BLaER1 treated with 17β-estradiol and CSF1 and Interleukin-3, amounts not matched to agents 10 nM and 100 nM (cell line): Measurements from ENCODE around the gene SF3A2.

ENCODE experiments used
- H3K27ac ChIP-seq, 11 experiments: shearing (Covaris generic); formaldehyde crosslinking; 2 replicates each; pipeline ENCODE4 v1.8.1; 2022
- H3K27me3 ChIP-seq, 11 experiments: shearing (Covaris generic); formaldehyde crosslinking; 2 replicates each; pipeline ENCODE4 v1.8.1; 2022
- H3K36me3 ChIP-seq, 11 experiments: shearing (Covaris generic); formaldehyde crosslinking; 2 replicates each; pipeline ENCODE4 v1.8.1; 2022
- H3K4me1 ChIP-seq, 10 experiments: shearing (Covaris generic); formaldehyde crosslinking; 2 replicates each; pipeline ENCODE4 v1.8.1; 2022
- H3K4me2 ChIP-seq, 11 experiments: shearing (Covaris generic); formaldehyde crosslinking; 2 replicates each; pipeline ENCODE4 v1.8.1; 2022
- H3K4me3 ChIP-seq, 10 experiments: shearing (Covaris generic); formaldehyde crosslinking; 2 replicates each; pipeline ENCODE4 v1.8.1; 2022
- H3K9ac ChIP-seq, 11 experiments: shearing (Covaris generic); formaldehyde crosslinking; 2 replicates each; pipeline ENCODE4 v1.8.1; 2022
- H3K9me3 ChIP-seq, 11 experiments: shearing (Covaris generic); formaldehyde crosslinking; replicated peaks in 1 of 11; 2 replicates each; pipeline ENCODE4 v1.8.1; 2022
- H4K20me1 ChIP-seq, 11 experiments: shearing (Covaris generic); formaldehyde crosslinking; 2 replicates each; pipeline ENCODE4 v1.8.1; 2022
- Cebpa-rat ChIP-seq, 11 experiments: shearing (Covaris generic); IDR thresholded peaks; 2 replicates each; pipeline ENCODE4 v1.8.1; 2022

Gene SF3A2

DNA sequence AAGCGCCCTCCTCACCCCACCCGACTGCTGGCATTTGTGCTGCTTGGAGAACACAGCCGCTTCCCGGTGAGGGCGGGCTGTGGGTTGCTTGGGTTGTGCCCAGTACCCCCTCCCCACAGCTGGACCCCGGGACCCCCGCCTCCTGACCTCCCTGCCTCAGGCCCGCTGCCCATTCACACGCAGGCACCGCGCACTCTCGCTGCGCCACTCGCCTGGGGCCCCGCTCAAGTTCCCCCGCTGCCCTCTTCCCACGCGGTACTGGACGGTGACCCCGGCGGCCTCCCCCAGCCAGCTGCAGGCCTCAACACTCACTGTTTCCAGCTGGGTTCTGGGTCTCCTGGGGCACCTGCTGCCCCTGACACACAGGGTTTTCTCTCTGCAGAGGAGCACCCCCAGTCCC is 16.9 kb upstream of the SF3A2 start:
- Histone ChIP-seq H3K9me3 (no peaks in the 10 kb centered on the region), H3K36me3 (peaks cover 54 to 83% (median 74%) of the 10 kb centered on the region in 11 experiments), H4K20me1 (peaks cover 91 to 100% (median 97%) of the 10 kb centered on the region in 11 experiments), H3K4me3 (peak overlapping the region in 1 of 10 experiments; percentile 21; a peak in 2 of 20 replicates), H3K9ac (peak overlapping the region in 8 of 11 experiments; percentile 1 to 74 (median 60); a peak in 13 of 22 replicates), H3K4me2 (peak overlapping the region; percentile 80 to 94 (median 88)), H3K4me1 (peaks cover 68 to 97% (median 90%) of the 10 kb centered on the region in 10 experiments), H3K27ac (peak overlapping the region in 5 of 11 experiments; percentile 3 to 79 (median 73); a peak in 7 of 22 replicates), H3K27me3 (peaks cover 0 to 12% (median 0%) of the 10 kb centered on the region in 11 experiments; a peak in 1 of 22 replicates)
- TF ChIP-seq Cebpa-rat (IDR thresholded peaks at IDR 0.05) = no peak

DNA sequence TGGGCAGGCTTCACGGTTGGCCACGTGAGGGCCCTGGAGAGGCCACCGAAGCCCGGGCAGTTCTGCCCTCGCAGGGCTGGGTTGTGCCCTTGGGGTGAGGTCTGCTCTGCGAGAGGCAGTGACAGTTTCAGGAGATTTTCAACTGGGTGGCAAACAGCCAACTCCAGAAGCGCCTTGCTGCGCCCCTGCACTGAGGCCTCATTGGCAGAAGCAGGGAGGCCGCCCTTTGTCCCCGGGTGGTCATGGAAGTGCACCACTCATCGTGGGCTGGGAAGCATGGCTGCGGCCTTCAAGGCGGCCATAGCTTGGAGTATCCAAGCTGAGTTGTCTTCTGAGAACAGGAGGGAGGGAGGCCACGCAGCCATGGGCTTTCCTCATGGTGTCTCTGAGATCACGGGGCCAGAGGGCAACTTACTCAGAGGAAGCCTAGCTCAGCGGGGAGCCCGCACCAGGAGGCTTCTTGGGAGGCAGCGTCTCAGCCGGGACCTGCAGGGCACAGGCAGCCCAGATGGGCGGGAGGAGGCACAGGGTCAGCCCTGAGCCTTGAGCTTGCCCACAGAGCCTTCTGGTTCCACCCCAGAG is 15.3 kb upstream of the SF3A2 start:
- peaks cover 57 to 83% (median 74%) of the 10 kb centered on the region in 11 experiments for H3K36me3 ChIP-seq

DNA sequence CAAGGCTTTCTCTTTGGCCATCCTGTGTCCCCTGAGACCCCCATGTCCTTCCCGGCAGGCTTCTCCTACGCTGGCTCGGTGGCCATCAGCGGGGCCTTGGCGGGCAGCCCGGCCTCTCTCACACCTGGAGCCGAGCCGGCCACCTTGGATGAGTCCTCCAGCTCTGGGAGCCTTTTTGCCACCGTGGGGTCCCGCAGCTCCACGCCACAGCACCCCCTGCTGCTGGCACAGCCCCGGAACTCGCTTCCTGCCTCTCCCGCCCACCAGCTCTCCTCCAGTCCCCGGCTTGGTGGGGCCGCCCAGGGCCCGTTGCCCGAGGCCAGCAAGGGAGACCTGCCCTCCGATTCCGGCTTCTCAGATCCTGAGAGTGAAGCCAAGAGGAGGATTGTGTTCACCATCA is 14.7 kb upstream of the SF3A2 start:
- H3K27me3 ChIP-seq = peaks cover 0 to 12% (median 0%) of the 10 kb centered on the region in 11 experiments; a peak in 1 of 22 replicates
- H3K27ac ChIP-seq = peak overlapping the region in 9 of 11 experiments; percentile 36 to 79 (median 68); a peak in 15 of 22 replicates
- H3K4me3 ChIP-seq = peak overlapping the region in 3 of 10 experiments; percentile 5 to 24 (median 11); a peak in 6 of 20 replicates
- H3K4me1 ChIP-seq = peaks cover 53 to 97% (median 90%) of the 10 kb centered on the region in 10 experiments
- H3K9me3 ChIP-seq = no peaks in the 10 kb centered on the region
- peaks cover 91 to 100% (median 97%) of the 10 kb centered on the region in 11 experiments for H4K20me1 ChIP-seq
- TF ChIP-seq Cebpa-rat (IDR thresholded peaks at IDR 0.05) = no peak
- H3K4me2 ChIP-seq = peak overlapping the region; percentile 80 to 94 (median 88)
- H3K9ac ChIP-seq = peak overlapping the region in 10 of 11 experiments; percentile 23 to 74 (median 54); a peak in 17 of 22 replicates
- H3K36me3 ChIP-seq = peaks cover 57 to 83% (median 74%) of the 10 kb centered on the region in 11 experiments

More for the DNA sequence above, 15.3 kb upstream of the SF3A2 start:
- Histone ChIP-seq H4K20me1 (peaks cover 90 to 100% (median 97%) of the 10 kb centered on the region in 11 experiments), H3K9ac (peak overlapping the region in 10 of 11 experiments; percentile 23 to 74 (median 54); a peak in 17 of 22 replicates), H3K27me3 (peaks cover 0 to 12% (median 0%) of the 10 kb centered on the region in 11 experiments; a peak in 1 of 22 replicates), H3K4me2 (peak overlapping the region; percentile 80 to 94 (median 88)), H3K9me3 (no peaks in the 10 kb centered on the region), H3K27ac (peak overlapping the region in 9 of 11 experiments; percentile 36 to 79 (median 68); a peak in 16 of 22 replicates), H3K4me3 (peak overlapping the region in 3 of 10 experiments; percentile 5 to 24 (median 11); a peak in 5 of 20 replicates), H3K4me1 (peaks cover 53 to 97% (median 89%) of the 10 kb centered on the region in 10 experiments)
- no peak for TF ChIP-seq Cebpa-rat (IDR thresholded peaks at IDR 0.05)

DNA sequence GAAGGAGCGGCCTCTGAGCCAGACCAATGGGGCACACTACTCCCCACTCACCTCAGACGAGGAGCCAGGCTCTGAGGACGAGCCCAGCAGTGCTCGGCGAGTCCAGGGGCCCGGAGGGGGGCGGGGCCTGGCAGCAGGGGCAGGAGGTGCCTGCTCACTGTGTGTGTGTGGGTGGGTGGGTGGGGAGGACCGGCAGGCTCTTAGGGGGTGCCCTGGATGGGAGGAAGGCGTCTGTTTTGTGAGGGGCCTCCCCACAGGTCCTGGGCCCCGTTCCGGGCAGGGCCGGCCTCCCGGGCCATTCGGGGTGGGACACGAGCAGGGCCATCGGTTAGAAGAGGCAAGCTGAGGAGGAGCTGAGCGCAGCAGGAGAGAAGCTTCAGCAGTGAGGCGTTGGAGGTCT is 13.2 kb upstream of the SF3A2 start:
- H3K4me3 ChIP-seq = 0 out of 20 replicates have a peak overlapping the region, but pooled peaks of 1 of the 10 experiments have one; percentile 7
- H3K36me3 ChIP-seq = peaks cover 53 to 78% (median 67%) of the 10 kb centered on the region in 11 experiments
- no peak for TF ChIP-seq Cebpa-rat (IDR thresholded peaks at IDR 0.05)
- peaks cover 88 to 100% (median 96%) of the 10 kb centered on the region in 11 experiments for H4K20me1 ChIP-seq
- H3K4me1 ChIP-seq = peaks cover 65 to 100% (median 98%) of the 10 kb centered on the region in 10 experiments
- peak overlapping the region; percentile 80 to 94 (median 88) for H3K4me2 ChIP-seq
- peak overlapping the region in 8 of 11 experiments; percentile 36 to 74 (median 60); a peak in 14 of 22 replicates for H3K9ac ChIP-seq
- H3K9me3 ChIP-seq = no peaks in the 10 kb centered on the region
- peaks cover 0 to 12% (median 0%) of the 10 kb centered on the region in 11 experiments; a peak in 1 of 22 replicates for H3K27me3 ChIP-seq
- H3K27ac ChIP-seq = peak overlapping the region in 8 of 11 experiments; percentile 53 to 79 (median 70); a peak in 15 of 22 replicates

DNA sequence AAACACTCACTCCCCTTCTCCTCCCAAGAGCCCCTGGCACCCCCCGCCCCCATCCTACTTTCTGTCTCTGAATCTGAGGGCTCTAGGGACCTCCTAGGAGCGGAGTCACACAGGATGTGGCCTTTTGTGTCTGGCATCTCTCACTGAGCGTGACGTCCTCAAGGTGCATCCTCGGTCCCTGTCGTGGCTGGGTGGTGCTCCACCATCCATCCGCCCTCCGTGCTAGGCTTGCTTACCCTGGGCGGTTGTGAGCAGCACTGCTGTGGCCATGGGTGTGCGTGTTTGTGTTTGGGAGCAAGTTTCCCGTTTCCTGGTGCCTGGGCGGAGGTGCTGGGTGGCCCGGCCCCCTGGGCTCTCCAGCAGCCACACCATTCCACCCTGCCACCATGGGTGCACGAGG is 12.7 kb upstream of the SF3A2 start:
- peak overlapping the region in 8 of 11 experiments; percentile 22 to 74 (median 58); a peak in 14 of 22 replicates for H3K9ac ChIP-seq
- H3K27ac ChIP-seq = peak overlapping the region in 8 of 11 experiments; percentile 44 to 79 (median 70); a peak in 18 of 22 replicates
- peak overlapping the region; percentile 46 to 94 (median 81) for H3K4me2 ChIP-seq
- peaks cover 0 to 12% (median 0%) of the 10 kb centered on the region in 11 experiments; a peak in 1 of 22 replicates for H3K27me3 ChIP-seq
- peaks cover 66 to 100% (median 99%) of the 10 kb centered on the region in 10 experiments for H3K4me1 ChIP-seq
- peaks cover 58 to 79% (median 68%) of the 10 kb centered on the region in 11 experiments for H3K36me3 ChIP-seq
- peaks cover 89 to 100% (median 97%) of the 10 kb centered on the region in 11 experiments for H4K20me1 ChIP-seq
- H3K4me3 ChIP-seq = no peak overlapping the region
- H3K9me3 ChIP-seq = no peaks in the 10 kb centered on the region
- no peak for TF ChIP-seq Cebpa-rat (IDR thresholded peaks at IDR 0.05)

DNA sequence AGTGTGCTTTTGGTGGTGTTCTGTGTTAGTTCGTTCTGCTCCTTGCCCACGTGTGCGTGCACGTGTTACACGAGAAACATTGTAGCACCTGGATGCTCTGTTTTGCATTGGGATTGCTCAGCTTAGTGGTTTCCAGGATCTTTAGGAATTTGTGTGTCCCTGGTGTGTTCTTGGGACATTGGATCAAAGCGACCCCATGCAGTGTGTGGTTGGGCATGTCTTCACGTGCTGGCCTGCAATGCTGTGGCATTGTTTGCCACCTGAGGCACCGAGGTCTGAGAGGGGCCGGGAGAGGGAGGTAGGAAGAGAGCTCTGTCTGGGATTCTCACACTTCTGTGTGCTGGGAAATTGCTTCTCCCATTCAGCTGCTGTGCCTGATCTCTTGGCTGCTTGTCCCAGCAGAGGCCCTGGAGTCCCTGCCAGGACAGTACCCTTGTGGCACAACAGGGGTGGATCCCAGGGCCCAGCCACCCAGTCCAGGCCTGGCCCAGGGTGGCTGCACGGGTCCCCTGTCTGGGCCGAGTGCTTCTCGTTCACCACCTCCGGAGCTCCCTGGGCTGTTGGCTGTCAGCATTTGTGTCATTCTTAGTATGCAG is 11.8 kb upstream of the SF3A2 start:
- Histone ChIP-seq H3K9me3 (no peaks in the 10 kb centered on the region), H3K4me1 (peaks cover 57 to 100% (median 98%) of the 10 kb centered on the region in 10 experiments), H3K4me3 (no peak overlapping the region; a peak in 1 of 20 replicates), H4K20me1 (peaks cover 88 to 100% (median 97%) of the 10 kb centered on the region in 11 experiments), H3K27me3 (peaks cover 0 to 12% (median 0%) of the 10 kb centered on the region in 11 experiments; a peak in 1 of 22 replicates), H3K27ac (peak overlapping the region in 8 of 11 experiments; percentile 44 to 79 (median 68); a peak in 15 of 22 replicates), H3K36me3 (peaks cover 61 to 79% (median 68%) of the 10 kb centered on the region in 11 experiments), H3K9ac (peak overlapping the region in 8 of 11 experiments; percentile 22 to 74 (median 58); a peak in 13 of 22 replicates), H3K4me2 (peak overlapping the region in 10 of 11 experiments; percentile 46 to 94 (median 82); a peak in 18 of 22 replicates)
- no peak for TF ChIP-seq Cebpa-rat (IDR thresholded peaks at IDR 0.05)

DNA sequence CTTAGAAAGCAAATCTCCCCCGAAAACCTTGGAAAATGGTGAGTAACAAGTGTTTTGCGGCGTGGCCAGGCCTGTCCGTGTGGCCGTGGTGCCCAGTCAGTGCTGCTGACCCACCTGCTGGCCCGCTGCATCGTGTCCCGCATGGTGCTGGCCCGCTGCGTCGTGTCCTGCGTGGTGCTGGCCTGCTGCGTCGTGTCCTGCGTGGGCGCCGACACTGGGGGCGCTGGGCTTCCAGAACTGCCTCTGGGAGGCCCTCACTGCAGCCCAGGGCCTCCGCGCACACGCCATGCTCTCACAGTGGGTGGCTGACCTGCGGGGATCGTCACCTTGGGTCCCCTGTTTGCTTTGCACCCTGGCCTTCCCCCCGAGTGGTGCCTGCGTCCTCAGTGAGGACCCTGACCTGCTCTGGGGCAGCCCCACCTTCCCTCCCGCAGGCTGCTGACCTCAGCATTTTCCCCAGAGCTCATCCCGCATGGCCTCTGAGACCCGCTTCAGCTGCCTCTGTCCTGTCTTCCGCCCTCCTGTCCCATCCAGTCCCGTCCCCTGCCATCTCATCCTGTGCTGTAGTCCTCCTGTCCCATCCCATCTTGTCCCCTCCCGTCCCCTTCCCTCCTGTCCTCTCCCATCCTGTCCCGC is 11.1 kb upstream of the SF3A2 start:
- peak overlapping the region in 6 of 11 experiments; percentile 3 to 74 (median 42); a peak in 8 of 22 replicates for H3K9ac ChIP-seq
- H3K4me1 ChIP-seq = peaks cover 50 to 100% (median 98%) of the 10 kb centered on the region in 10 experiments
- H4K20me1 ChIP-seq = peaks cover 88 to 100% (median 97%) of the 10 kb centered on the region in 11 experiments
- H3K4me3 ChIP-seq = no peak overlapping the region
- no peak for TF ChIP-seq Cebpa-rat (IDR thresholded peaks at IDR 0.05)
- H3K9me3 ChIP-seq = no peaks in the 10 kb centered on the region
- peak overlapping the region in 4 of 11 experiments; percentile 13 to 79 (median 74); a peak in 6 of 22 replicates for H3K27ac ChIP-seq
- H3K27me3 ChIP-seq = peaks cover 0 to 12% (median 0%) of the 10 kb centered on the region in 11 experiments; a peak in 1 of 22 replicates
- peaks cover 61 to 79% (median 68%) of the 10 kb centered on the region in 11 experiments for H3K36me3 ChIP-seq
- H3K4me2 ChIP-seq = peak overlapping the region in 7 of 11 experiments; percentile 81 to 94 (median 89); a peak in 14 of 22 replicates
